GM21786 (cell line): ENCODE results near the gene SRSF8.
"Not testable (repeated sequence)": the region's sequence is repeated elsewhere in the genome, so short reads cannot be mapped to it uniquely, and the experiment has no call there.

Experiments used
- ATAC-seq: cut with Tn5 transposase; IDR thresholded peaks from one replicate; pipeline ENCODE4 v1.9.1; 2021; ENCODE audit not compliant: unreplicated experiment

SRSF8 gene

DNA sequence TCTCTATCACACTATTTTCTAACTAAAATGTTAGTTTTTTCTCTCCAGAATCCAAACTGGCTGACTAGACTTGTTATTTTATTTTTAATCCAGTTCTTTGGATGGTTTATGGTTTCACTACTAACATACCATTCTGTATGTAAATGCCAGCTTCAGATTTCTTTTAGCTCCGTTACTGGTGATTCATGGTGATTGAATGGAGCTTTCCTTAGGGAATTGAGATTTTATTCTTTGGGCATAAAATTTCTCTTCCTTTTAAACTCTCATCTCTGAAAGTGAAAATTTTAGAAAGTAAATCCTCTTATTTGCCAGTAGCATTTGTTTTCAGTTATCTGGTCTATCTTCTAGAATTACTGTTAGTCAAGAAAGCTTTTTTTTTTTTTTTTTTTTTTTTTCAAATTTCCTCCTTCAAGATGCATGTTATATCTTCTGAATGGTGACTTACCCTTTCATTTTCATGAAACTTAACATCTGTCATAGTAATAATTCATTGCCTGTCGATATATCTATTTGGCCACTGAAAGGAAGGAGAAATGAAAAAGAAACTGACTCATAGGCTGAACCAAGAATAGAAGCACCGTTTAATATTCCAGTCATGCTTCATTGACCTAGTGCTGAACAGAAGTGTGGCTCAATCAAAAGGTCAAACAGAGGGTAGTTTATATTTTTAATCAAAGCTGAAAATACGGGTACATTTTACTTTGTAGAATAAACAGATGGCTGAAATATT, 29.3 kb downstream of the SRSF8 start:
- ATAC-seq, result peak; percentile 84

DNA sequence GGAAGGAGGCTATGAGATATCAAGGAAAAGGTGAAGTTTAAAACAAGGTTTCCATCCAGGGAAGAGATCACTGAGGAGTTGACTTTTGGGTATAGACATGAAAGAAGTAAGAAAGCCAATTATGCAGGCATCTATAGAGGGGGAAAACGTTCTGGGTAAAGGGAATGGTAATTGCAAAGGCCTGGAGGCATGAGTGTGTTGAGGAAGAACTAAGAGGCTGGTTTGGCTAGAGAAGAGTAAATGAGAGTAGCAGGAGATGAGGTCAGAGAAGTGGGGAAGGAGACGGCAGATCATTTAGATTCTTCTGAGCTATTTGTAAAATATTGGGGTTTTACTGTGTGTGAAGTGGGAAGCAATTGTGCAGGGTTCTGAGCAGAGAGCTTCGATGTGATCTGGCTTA, 30.5 kb downstream of the SRSF8 start:
- no peak for ATAC-seq

DNA sequence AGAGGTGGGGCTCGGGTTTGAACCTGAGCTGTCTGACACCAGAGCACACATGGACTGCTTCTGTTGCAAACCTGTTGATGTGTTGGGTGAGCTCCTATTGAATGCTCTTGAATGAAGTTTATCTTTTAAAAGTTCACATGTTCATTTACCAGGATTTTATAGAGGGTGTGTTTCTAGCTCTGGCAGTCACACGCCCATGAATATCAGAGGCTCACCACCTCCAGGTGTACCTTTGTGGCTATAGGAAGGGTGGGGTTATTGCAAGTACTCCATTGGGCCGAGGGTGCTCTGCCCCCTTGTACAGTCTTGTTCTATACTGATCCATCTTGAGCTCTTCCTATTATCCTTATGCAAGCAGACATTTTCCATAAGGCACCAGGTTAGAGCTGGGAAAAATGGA, 32.1 kb downstream of the SRSF8 start:
- no peak for ATAC-seq

DNA sequence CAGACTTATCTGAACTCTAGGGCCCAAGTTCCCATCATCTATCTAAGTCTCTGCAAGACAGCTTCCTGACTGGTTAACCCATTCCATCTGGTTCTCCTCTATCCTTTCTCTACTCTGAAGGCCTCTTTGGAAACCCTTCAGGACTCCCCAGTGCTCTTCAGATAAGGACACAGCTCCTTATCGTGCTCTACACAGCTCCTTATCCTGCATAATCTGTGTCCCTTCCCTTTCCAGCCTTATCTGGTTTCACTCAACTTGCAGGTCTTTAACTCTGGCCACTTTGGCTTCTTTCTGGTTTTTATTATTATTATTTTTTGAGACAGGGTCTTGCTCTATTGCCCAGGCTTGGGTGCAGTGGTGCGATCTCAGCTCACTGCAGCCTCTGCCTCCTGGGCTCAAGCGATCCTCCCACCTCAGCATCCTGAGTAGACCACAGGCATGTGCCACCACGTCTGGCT, 33.5 kb downstream of the SRSF8 start:
- ATAC-seq, result no peak

DNA sequence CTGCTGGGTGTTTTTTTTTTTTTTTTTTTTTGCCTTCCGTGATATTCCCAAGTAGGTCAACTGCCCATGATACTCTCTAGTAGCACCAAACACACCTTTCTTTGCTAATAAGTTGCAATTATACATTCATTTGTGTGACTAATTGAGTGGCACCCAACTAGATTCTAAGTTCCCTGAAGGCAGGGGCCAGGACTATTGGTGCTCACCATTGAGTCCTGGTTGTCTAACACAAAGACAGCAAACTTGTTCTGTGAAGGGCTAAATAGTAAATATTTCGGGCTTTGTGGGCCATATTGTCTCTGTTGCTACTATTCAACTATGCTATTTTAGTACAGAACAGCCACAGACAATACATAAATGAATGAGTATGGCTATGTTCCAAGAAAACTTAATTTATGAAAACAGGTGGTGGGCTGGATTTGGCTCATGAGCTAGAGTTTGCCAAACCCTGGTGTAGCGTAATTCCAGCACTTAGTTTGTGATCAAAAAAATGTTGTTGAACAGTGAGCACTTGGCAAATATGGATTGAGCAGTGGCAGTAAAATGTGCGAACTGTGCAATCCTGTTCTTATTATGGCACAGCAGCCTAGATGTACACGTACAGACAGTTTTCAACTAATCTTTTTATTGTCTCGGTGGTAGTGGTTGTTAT, 34.3 kb downstream of the SRSF8 start:
- no peak for ATAC-seq

DNA sequence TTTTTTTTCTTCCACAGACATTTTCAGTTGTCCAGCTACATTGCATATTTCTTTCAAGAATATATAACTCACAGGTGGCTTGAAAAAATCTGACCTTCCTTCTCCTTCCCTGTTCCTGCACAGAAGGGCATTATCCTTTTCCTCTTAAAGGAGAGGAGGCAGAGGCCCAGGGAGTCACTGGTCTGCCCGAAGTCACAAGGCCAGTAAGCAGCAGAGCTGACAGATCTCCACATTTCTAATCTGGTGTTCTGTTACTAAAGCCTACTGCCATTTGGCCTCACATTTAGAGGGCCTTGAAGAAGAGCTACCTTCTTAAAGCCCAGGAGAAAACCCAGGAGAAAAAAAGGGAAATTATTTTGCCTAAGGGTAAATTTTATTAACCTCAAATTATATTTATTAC, 35.2 kb downstream of the SRSF8 start:
- no peak for ATAC-seq

DNA sequence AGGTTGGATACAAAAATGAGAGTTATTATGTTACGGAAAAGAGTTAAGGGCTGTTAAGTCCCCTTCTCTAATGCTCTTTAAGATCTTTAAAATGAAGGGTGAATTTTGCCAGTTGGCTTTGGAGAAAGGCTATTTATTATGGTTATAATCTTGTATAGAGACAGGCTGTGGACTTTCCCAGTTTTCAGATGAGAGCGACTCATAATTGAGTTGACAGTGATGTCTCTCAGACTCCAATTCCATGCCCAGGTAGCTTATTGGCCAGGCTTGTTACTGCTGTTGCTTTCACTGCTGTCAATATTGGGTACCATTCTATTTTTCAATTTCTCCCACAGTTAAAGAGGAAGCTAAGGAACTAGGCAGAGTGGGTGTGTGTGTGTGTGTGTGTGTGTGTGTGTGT, 36.0 kb downstream of the SRSF8 start:
- no peak for ATAC-seq

DNA sequence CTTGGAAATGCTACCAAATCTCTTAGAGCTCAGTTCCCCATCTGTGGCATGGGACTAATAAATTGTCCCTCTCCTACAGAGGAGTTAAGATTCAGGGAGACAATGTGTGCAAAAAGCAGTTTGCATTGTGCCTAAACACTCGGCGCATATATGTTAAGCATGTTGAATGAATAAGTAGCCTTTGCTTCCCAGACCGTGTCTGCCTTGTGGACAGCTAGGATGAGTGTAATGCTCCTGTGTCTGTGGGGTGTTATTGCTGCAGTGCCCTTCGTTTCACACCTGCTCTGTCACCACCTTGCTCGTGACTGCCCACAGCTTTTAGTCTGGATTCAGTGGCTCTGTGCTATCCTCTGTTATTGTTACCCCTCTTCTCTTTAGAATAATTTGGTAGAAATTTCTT, 37.0 kb downstream of the SRSF8 start:
- ATAC-seq, result no peak

DNA sequence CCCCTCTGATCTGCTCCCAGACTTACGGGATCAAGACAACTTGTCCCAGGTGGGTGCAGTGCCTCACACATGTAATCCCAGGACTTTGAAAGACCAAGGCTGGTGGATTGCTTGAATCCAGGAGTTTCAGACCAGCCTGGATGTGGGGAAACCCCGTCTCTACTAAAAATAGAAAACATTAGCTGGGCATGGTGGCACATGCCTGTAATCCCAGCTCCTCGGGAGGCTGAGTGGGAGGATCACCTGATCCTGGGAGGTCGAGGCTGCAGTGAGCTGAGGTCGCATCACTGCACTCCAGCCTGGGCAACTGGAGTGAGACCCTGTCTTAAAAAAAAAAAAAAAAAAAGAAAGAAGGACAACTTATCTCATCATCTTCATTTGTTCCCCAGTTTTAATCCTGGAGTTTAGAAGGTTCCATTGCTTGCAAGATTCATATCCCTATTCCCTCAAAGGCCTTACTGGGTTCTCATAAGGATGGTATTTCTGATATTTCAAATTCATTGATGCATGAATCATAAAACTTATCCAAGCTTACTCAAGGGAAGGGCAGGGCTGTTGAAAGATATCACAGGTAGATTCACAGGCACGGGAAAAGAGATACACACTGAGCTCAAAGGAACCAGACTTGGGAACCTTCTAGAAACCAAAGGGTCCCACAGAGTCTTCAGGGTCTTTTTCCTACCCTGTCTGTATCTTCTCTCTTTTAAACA, 37.6 kb downstream of the SRSF8 start:
- no peak for ATAC-seq

DNA sequence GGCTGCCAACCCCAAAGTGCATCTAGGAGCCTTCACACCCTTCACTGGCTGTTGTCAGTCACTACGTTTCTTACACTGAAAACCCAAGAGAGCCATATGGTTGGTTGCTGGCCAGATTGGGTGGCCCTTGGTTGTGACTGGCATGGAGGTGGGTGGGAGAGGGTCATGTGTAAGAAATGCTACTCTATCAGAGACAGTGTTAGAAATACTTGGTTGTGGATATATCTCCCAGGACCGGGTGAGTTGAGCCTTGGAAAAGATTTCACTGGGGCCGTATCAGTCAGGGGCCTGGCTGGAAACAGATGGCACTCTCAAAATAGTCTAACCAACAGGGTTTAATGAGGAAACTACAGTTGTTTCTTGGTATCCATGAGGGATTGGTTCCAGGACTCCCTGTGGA, 38.1 kb downstream of the SRSF8 start:
- ATAC-seq, result no peak

DNA sequence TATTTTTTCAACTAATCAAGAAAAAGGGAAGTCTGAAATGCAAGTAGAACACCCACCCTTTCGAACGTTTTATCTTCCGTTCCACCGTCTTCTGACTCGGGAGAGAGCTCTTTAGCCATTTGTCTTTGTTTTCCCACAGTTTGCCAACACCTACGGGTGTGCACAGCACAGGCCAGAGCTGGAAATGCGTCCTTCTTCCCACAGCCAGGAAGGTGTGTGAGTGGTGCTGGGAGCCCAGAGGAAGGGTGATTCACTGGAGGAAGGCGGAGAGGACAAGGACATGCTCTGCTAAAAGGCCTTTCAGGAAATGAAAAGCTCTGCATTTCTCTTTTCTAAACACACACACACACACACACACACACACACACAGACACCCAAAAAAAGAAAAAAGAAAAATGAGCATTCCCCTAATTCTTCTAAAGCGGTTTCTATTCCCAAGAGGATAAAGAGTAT, 41.5 kb downstream of the SRSF8 start:
- ATAC-seq, result no peak

DNA sequence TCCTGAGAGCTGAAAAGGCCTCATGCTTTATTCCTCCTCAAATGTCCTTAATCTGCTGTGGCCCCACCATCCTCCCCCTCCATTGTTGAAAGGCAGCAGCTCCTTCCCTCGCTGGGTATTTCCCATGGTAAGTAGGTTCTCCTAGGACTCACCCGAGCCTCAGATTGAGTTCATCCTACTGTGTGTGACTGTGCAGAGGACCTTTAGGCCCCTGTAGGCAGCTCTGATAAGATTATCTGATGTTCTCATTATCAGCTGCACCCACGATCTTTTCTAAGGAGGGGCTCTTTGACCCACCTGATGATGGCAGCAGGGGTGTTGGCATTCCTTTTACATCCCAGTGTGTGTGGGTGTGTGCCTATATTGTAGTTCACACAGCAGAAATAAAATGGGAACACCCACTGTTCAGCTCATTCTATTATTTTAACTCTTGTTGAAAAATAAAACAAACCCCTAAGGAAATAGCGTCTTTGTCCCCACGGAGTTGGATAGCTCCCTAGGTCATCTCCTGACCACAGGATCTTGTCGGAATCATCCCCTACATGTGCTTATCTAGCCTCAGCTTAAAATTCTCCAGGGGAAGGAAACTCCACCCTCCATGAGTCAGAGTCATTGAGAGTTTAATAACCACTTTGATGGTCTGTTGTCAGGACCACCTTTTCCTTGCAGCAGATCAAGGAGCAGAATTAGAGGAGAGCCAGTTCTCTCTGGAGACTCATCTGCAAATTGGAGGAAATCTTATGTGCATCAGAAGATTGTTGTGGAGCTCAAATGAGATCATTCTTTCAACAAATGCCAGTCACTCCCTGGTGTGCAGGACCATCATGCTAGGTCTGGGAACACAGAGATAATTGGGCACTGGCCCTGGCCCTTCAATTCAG, 42.2 kb downstream of the SRSF8 start:
- no peak for ATAC-seq

DNA sequence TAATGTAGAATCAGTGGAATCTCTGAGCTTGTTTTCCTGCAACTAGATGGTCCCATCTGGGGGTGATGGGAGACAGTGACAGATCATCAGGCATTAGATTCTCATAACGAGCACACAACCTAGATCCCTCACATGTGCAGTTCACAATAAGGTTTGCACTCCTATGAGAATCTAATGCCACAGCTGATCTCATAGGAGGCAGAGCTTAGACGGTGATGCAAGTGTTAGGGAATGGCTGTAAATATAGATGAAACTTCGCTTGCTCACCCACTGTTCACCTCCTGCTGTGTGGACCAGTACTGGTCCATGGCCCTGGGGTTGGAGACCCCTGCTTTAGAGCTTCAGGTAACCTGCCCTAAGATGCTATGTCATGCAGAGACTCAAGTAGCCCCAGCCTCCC, 44.8 kb downstream of the SRSF8 start:
- ATAC-seq, result not testable (repeated sequence)

DNA sequence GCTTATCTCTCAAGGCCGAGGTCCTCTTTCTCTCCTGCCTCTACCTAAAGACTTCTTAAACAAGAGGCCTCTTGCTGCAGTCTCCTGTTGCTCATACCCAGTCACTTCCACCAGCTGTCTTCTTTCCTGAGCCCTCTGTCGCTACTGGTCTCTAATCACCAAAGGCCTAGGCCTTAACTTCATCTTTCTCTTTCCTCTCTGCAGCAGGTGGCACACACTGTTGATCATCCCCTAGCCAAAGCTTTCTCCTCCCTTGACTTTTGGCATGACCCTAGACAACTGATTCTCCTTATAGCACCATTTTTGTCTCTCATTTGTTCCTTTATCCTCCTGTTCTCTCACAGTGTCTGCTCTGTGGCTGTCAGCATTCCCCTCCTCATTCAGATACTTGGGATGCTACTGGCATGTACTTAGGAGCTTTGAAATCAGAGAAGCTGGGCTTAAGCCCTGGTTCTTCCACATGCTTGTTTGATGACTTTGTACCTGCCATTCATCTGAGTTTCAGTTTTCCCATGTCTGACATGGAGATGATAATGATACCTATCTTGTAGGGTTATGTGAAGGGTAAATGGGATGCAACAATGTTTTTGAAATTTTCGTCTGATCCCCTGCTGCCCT, 45.3 kb downstream of the SRSF8 start:
- ATAC-seq, result no peak

DNA sequence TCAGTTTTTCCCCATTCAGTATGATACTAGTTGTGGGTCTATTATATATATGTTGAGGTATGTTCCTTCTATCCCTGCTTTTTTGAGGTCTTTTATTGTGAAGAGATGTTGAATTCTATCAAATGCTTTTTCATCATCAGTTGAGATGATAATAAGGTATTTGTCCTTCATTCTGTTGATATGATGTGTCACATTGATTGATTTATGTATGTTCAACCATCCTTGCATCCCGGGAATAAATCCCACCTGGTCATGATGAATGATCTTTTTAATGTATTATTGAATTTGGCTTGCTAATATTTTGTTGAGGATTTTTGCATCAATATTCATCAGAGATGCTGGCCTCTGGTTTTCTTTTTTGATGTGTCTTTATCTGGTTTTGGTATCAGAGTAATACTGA, 48.9 kb downstream of the SRSF8 start:
- no peak for ATAC-seq

DNA sequence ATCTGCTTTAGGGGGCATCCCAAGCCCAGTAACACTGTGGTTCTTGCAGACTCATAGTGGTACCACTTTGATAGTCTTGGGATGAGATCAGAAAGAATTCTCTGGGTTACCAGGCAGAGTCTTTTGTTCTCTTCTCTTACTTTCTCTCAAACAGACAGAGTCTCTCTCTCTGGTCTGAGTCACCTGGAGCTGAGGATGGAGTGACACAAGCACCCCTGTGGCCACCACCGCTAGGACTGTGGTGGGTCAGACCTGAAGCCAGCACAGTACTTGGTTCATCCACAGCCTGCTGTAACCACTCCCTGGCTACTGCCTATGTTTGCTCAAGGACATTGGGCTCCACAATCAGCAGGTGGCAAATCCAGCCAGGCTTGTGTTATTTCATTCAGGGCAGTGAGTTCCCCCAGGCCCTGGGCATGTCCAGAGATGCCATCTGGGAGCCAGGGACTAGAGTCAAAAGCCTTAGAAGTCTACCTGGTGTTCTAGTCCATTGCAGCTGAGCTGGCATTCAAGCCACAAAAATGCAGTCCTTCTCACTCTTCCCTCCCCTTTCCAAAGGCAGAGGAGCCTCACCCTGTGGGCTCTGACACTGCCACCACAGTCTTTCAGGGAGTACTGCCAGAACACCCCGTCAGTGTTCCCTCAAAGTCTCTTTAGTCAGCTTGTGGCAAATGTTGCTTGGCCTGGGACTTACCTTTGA, 52.8 kb downstream of the SRSF8 start:
- no peak for ATAC-seq
